IMR-90 (cell line): ENCODE data around the gene RERE.

Experiments used
- POLR2A ChIP-seq: IDR thresholded peaks from 2 replicates; pipeline ENCODE4 v1.6.1; 2012; ENCODE audit warnings: mild to moderate bottlenecking, low read depth, low read length
- RAD21 ChIP-seq: IDR thresholded peaks from 2 replicates; pipeline ENCODE4 v1.6.1; 2012; ENCODE audit warnings: low read length, improper control_type of control experiment
- RCOR1 ChIP-seq: IDR thresholded peaks from 2 replicates; pipeline ENCODE4 v1.6.1; 2012; ENCODE audit warnings: mild to moderate bottlenecking, low read length, improper control_type of control experiment; ENCODE audit not compliant: insufficient replicate concordance
- TF ChIP-seq, protein P1 (sequence below): conservative IDR thresholded peaks from 2 replicates; pipeline ENCODE4 v1.5.1; 2012; ENCODE audit warnings: mild to moderate bottlenecking, low read depth, low read length, improper control_type of control experiment

DNA sequence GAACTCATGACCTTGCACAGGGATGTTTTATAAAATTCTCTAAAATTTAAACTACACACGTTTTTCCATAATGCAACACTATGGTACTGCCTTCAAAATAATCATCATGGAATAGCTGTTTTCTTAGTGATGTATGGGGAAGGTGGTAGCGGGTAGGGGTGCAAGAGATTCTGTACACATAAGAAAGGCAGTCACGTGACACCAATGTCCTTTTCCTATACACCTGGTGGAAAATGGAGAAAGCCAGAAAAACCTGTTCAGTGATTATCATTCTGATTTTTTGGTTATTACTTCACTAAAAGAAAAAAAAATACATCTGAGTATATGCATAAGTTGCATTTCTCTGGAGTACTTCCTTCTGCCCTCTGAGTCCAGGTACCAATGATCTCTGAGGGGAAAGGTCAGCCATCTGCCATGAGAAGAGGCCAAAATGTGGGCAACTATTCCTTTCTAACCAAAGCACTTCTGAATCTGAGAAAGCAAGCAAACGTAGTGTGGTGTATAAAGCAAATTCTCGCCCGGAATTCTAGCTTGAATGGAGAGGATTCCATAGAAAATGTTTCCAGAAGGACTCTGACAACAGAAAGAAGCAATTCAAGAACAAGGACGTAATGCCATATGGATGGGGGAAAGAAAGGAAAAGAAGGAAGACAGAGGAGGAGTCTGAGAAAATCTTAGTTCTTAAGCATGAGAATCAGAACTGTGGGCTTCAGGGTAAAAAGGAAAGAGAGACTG, 137.3 kb downstream of the RERE start:
- TF ChIP-seq POLR2A: no peak
- TF ChIP-seq RAD21: no peak
- TF ChIP-seq, protein P1, sequence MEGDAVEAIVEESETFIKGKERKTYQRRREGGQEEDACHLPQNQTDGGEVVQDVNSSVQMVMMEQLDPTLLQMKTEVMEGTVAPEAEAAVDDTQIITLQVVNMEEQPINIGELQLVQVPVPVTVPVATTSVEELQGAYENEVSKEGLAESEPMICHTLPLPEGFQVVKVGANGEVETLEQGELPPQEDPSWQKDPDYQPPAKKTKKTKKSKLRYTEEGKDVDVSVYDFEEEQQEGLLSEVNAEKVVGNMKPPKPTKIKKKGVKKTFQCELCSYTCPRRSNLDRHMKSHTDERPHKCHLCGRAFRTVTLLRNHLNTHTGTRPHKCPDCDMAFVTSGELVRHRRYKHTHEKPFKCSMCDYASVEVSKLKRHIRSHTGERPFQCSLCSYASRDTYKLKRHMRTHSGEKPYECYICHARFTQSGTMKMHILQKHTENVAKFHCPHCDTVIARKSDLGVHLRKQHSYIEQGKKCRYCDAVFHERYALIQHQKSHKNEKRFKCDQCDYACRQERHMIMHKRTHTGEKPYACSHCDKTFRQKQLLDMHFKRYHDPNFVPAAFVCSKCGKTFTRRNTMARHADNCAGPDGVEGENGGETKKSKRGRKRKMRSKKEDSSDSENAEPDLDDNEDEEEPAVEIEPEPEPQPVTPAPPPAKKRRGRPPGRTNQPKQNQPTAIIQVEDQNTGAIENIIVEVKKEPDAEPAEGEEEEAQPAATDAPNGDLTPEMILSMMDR: no peak
- TF ChIP-seq RCOR1: no peak
